ENCODE measurements around the gene CUL1.

The CUL1 gene

GRCh38 chr7:148811892-148812291 is 113.2 kb downstream of the CUL1 start:
- no peak for DNase-seq

DNA sequence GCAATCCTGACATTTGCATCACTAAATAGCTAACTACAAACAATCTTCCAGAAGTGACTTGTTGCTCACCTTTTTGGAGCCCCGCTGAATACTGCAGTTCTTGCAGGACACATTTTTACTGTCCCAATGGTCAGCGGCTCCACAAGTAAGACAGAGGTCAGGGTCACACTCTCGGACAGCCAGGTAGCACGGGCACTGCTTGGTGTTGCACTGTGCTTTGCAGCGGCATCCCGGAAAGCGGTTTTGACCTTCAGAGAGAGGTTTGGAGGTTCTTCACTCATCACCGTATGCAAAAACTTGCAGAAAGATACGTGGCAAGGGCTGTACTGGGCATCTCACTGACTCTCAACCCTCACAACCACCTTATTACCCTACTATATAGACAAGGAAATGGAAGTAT is 115.2 kb downstream of the CUL1 start:
- DNase-seq: no peak

DNA sequence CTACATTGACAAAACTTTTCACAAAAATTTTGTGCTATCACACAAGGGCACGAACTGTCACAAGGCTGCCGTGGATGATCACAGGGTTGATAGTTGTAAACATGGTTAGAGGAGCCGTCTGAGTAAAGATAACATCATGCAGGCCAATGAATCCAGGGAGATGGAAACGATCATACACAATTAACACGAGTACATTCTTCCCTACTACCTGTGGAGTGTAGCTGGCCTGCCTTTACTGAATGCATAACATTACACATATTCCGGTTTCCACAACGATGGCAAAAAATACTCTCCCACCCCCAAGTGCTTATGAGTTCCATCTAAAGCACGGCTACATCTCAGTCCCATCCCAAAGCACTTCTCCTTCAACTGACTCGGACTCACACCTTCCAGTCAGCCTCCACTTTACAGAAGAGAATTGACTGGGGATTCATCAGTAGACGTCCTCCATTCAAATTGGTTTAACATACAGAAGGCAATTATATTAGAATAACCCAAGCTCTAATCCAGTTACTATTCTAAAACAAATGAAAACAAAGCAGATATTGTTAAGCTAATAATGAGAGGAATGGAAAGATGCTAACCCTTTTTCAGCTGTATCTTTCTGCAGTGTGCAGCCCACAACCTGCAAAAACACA is 116.3 kb downstream of the CUL1 start:
- no peak for DNase-seq

DNA sequence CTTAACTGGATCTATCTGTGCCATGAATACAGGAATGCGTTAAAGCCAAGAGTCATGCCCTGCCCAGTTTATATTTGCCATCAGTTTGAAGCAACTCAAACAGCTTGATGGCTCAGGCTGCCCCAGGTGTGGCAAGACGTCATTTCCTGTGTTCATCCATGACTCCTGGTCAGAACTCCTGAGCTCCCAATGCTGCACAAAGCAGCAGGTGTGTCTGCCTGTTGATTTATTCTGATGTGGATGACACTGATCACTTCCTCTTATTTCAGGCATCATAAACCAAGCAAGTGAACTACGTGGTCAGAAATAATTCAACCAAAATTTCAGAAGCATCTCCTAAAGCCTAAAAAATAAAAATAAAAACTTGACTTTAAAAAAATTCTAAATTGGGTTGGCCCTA is 116.9 kb downstream of the CUL1 start:
- DNase-seq: no peak

GRCh38 chr7:148819697-148820360 is 121.1 kb downstream of the CUL1 start:
- DNase-seq: no peak

- no peak for DNase-seq
Observed at GRCh38 chr7:148821422-148821821, 122.7 kb downstream of the CUL1 start.

GRCh38 chr7:148824864-148825263 is 126.2 kb downstream of the CUL1 start:
- no peak for DNase-seq

DNA sequence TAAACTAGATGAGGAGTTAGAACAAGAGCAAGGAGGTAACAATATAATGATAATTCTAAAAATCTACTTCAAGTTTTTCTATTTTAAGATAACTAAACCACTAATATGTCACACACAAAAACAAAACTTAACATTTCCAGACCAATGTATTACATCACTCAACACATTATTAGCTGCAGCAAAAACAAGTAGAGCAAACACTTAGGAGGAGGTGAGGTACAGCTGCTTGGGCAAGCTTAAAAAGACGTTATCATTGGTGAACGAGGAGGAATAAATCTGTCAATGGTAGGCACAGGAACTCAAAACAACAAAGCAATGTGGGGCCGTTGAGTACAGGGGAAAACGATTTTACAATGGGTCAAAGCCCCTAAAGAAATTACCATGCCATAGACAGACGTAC is 126.6 kb downstream of the CUL1 start:
- no peak for DNase-seq

DNA sequence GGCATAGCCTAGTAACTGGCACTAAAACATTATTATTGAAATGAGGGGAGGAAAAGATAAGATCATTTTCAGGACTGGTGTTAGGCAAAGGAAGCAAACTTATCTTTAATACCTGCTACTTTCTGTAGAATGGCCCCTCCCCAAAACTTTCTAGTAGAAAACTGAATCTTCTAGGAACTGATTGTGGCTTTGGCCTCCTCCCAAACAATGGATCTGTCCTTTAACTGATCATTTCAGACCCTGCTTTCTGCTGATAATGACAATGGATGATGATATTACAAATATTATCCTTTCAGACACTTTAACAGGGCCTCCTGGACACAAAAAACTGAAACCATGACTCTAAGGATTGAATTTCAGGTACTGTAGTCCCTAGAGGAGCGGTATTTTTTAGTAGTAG is 130.3 kb downstream of the CUL1 start:
- no peak for DNase-seq

- DNase-seq: no peak
Observed at GRCh38 chr7:148830897-148831692, 132.4 kb downstream of the CUL1 start.

DNA sequence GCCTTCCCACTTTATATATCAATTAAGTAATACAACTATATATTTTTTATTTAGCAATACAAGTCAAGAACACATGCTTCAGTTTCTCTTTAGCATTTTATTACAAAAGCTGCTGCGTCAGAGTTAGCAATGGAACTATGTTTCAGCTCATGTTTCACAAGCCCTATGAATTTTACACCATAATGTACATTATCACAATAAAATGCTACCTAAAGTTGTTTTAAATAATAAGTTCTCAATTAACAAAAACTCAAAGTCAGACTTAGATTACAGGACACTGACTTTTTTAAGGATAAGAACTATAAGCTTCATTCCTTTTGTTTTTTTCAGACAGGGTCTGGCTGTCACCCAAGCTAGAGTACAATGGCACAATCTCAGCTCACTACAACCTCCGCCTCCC is 133.1 kb downstream of the CUL1 start:
- DNase-seq: no peak

- no peak for DNase-seq
Observed at GRCh38 chr7:148834605-148835004, 135.9 kb downstream of the CUL1 start.

- no peak for DNase-seq
Observed at GRCh38 chr7:148835854-148836253, 137.2 kb downstream of the CUL1 start.

DNA sequence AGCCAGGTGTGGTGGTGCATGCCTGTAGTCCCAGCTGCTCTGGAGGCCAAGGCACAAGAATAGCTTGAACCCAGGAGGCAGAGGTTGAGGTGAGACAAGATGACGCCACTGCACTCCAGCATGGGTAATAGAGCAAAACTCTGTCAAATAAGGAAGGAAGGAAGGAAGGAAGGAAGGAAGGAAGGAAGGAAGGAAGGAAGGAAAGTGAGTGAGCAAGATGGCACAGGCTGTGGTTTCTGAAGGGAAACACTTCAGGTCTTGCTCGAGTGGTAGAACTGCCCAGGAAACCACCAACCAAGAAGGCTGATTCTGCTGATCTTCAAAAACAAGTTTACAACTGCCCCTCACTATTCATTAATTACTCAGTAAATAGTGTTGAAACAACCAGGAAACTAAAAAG is 140.2 kb downstream of the CUL1 start:
- DNase-seq: no peak

- no peak for DNase-seq
Observed at GRCh38 chr7:148847815-148848734, 149.4 kb downstream of the CUL1 start.

DNA sequence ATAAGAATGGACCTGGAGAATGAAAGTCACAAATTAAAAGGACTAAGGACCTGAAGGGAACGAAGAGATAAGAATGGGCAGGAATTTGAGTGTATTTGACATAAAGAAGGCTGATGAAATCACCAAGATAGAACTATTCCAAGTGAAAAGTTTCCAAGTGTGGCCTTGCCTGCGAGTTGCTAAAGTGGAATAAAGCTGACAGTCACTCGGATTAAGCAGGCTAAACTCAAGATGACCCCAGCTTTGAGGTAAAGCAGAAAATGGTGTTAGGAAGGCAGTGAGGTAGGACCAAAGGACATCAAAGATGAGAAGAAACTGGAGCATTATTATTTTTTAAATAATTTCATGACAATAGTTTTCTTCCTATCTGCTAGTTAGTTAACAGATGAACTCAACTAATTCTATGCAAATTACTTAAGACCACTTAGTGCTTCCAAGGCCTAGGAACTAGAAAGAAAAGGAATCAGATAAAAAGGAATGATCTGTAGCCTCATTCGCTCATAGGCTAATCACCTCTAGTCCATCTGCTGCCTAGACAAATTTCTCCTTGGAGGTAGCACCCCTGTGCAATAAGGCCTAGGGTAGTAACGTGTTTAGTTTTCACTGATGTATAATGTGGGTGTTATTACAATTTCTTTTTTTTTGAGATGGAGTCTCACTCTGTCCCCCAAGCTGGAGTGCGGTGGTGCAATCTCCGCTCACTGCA is 150.8 kb downstream of the CUL1 start:
- no peak for DNase-seq

DNA sequence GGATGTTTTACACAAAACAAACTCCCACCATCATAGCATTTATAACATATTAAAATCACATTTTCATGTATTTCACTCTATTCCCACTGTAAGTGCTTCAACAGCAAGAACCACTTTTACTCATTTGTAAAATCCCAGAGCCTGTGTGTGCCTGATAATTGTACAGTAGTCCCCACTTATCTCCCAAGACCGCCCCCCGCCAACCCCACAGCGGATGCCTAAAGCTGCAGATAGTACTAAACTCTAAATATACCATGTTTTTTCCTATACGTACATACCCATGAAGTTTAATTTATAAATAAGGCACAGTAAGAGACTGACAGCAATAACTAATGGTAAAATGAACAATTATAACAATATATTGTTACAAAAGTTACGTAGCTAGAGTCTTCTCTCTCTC is 151.9 kb downstream of the CUL1 start:
- no peak for DNase-seq
